ENCODE data around the gene TBC1D23.
"Not testable (repeated sequence)": the region's sequence is repeated elsewhere in the genome, so short reads cannot be mapped to it uniquely, and the experiment has no call there.

Gene TBC1D23

GRCh38 chr3:100256731-100257151 lies 4.1 kb upstream of the TBC1D23 start:
- no peak for DNase-seq (ENCODE audit: low read depth in 2 of 2)

DNA sequence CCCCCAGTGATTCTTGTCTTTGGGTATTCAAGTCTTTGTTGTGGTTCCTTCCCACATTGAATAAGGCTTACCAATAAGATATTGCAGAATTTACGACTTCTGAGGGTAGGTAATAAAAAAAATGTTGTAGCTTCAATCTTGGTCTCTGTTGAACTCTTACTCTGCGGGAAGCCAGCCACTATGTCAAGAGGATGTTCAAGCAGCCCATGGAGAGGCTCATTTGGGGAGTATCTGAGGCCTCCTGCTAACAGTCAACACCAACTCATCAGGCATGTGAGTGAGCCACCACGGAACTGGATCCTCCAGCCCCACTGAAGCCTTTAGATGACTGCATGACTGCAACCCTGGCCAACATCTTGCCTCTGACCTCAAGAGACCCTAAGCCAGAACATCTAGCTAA lies 3.2 kb upstream of the TBC1D23 start:
- DNase-seq (ENCODE audit: low read depth in 2 of 2) = no peak

DNA sequence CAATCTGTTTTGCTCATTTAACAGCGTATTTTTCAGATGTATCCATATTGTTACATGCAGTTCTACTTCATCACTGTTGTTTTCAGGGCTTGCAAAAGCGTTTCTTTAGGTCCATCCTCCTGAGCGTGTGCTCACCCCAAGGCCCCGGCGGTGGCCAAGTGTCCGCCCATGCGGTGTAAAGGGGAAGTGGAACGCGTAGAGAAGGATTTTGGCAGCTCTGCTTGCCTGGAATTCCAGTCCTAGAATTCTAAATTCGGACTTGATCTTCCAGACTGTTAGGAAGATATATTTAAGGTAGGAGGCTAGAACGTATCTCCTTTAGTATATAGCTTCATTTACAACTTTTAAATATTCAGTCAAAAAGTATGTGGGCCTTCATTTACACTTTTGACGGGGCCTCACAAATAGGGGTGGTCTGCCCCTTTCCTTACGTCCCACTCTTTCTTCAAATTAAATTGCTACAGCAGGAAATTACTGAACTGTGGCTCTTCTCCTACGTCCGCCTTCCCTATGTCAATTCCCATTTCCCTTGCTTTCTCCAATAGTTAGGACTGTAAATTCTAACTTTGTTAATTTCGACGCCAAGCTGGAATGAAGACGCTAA lies 609 bp upstream of the TBC1D23 start:
- DNase-seq (ENCODE audit: low read depth in 2 of 2) = no peak

DNA sequence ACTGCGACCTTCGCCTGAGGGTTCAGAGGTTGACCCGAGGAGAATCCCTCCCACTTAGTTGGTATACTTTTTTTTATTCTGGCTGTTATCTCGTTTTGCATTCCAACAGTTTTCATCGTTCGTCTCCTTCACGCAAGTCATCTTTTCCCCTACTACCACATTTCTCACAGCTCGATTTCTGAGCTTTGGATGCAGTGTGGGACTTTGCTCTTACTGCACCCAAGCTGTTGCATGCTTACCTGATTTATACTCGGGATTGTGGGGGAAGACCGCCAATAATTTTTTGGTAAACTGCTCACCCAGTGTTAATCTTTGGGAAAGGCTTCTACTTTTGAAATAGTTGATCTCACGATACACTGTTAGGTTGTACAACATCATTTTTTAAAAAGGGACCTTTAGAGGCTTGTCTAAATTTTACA lies 702 bp downstream of the TBC1D23 start:
- no peak for DNase-seq (ENCODE audit: low read depth in 2 of 2)

- DNase-seq (ENCODE audit: low read depth in 2 of 2) = not testable (repeated sequence)
These were observed 2.1 kb downstream of the TBC1D23 start for GRCh38 chr3:100262925-100263324.

DNA sequence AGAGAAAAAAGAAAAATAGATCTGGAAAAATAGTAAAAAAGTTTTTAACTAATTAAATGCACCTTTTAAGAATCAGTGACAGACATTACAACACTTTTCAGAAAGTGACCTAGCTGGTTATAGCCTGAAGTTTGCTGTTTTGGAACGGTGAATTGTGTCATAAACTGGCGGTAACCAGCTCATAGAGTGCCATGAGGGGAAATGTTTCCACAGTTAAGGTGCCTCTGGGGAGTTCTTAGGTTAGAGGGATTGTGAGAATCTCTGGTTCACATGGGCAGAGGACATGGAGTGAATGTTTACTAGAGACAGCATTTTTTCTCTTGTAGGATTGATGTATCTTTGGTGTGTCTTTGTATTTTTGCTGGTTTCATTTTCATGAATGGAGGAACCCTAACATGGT lies 2.8 kb downstream of the TBC1D23 start:
- DNase-seq (ENCODE audit: low read depth in 2 of 2) = no peak

DNA sequence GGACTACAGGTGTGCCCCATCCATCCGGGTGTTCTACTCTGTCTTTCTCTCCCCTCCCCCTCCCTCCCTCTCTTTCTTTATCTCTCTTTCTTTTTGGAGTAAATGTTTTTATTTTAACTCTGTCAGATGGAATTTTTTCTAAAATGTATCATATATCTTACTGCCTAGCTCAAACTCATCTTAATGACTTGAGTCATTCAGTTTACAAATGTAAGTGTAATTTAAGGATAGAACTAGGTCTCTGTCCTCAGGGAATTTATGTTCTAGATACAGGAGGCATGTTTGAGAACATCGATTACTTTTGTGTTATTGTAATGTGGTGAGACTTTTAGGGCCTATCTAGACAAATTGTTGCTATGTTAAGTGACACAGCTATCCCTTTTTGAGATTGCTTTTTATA lies 3.5 kb downstream of the TBC1D23 start:
- no peak for DNase-seq (ENCODE audit: low read depth in 2 of 2)

DNA sequence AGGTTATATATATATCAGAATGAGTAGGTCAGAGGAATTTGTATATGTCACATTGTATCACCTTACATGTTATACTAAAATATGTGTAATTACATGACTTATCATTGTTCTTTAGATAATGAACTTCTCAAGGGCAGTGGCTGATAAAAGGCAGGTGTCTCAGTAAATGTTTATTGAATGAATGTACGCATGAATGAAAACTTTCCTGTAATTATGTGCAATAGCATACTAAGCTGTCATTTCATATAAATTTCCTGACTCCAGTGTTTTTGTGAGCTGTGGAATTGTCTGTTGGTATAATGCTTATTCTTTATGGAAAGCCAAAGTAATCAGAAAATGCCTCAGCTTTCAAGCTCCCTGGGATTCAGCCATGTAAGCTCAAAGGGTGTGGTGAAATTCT lies 4.2 kb downstream of the TBC1D23 start:
- no peak for DNase-seq (ENCODE audit: low read depth in 2 of 2)

DNA sequence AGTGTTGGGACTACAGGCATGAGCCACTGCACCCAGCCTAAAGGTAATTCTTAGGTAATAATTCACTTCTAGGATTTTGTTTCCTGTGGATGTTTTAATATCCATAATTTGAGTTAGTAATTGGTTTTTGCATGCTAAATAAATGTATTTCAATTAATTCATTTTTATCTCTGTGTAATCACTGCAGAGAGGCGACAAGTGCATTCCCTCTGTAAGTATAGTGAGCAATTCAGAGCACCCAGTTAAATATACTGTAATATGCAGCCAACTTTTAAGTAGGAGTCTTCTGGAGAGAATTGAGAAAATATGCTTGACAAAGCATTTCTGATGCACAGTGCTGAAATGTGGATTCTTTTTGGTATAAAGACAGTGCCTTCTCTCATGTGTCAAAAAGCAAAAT lies 5.7 kb downstream of the TBC1D23 start:
- no peak for DNase-seq (ENCODE audit: low read depth in 2 of 2)

- DNase-seq (ENCODE audit: low read depth in 2 of 2) = no peak
These were observed 7.4 kb downstream of the TBC1D23 start for GRCh38 chr3:100268156-100268555.

DNA sequence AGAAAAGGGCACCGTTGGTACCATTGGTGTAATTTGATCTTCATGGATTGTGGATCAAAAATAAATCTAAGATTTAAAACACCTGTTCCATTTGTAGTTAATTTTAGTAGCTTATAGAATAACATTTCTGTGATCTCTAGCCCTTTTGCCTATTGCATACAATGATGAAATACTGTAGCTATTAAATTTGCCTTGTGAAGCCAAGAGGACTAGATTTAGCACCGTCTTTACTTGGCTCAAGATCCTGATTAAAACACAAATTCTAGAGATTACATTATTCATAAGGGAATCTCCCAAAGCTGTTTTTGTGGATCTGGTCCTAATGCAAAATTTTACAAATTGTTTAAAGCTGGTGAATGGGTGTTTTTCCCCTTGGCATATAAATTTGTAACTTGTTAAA lies 8.2 kb downstream of the TBC1D23 start:
- no peak for DNase-seq (ENCODE audit: low read depth in 2 of 2)

- no peak for DNase-seq (ENCODE audit: low read depth in 2 of 2)
These were observed 8.8 kb downstream of the TBC1D23 start for GRCh38 chr3:100269410-100270214.

DNA sequence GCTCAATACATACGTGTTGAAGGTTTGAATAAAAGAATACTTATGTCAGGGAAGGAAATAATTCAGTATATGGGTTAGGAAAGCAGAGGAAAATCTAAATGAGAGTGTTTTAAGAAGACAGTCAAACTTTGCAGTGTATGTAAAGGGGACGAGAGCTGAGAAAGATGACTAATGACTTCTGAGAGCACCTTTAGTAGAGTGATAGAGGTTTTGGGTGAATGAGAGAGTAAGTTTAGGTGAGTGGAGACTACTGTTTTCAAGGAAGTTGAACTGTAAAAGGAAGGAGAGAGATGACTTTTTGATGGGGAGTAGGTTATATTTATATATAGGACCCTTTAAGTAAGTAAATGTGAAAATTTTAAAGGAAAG lies 9.4 kb downstream of the TBC1D23 start:
- DNase-seq (ENCODE audit: low read depth in 2 of 2) = no peak

DNA sequence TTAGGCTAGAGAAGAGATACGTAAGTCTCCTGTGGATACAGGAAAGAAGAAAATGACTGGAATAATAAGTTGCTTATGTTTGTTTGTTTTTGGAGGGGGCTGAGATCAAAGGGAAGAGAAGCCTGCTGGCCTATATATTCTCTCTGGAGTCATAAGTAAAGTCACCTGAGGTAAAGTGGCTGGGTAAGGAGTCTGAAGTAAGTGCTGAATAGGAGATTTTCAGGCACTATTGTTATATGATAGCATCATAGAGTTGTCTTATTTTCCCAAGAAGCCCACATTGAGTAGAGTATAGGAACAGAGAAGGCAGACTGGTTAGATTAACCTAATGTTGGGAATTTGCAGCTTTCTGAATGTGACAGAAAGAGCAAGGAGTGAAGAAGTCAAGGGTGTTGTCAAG lies 10.7 kb downstream of the TBC1D23 start:
- no peak for DNase-seq (ENCODE audit: low read depth in 2 of 2)

DNA sequence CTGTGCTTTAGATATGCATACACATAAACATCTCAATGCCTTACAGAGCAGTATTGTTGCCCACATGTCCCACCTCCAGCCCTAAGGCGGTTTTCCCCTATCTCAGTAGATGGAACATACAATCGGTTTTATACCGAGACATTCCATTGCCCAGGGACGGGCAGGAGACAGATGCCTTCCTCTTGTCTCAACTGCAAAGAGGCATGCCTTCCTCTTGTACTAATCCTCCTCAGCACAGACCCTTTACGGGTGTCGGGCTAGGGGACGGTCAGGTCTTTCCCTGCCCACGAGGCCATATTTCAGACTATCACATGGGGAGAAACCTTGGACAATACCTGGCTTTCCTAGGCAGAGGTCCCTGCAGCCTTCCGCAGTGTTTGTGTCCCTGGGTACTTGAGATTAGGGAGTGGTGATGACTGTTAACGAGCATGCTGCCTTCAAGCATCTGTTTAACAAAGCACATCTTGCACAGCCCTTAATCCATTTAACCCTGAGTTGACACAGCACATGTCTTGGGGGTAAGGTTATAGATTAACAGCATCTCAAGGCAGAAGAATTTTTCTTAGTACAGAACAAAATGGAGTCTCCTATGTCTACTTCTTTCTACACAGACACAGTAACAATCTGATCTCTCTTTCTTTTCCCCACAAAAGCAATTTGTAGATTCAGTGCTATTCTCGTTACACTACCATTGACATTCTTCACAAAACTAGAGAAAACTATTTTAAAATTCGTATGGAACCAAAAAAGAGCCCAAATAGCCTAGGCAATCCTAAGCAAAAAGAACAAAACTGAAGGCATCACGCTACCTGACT lies 12.2 kb downstream of the TBC1D23 start:
- not testable (repeated sequence) for DNase-seq (ENCODE audit: low read depth in 2 of 2)

DNA sequence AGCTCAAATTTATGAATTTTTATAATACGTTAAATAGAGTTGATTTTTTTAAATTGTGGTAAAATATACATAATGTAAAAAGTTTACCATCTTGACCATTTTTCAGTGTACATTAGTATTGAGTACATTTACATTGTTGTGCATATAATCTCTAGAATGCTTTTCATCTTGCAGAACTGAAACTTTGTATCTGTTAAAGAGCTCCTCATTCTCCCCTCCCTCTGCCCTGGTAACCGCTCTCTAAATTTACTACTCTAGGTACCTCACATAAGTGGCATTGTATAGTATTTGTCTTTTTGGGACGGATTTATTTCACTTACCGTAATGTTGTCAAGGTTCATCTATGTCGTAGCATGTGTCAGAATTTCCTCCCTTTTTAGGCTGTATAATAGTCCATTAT lies 13.6 kb downstream of the TBC1D23 start:
- DNase-seq (ENCODE audit: low read depth in 2 of 2) = no peak

- no peak for DNase-seq (ENCODE audit: low read depth in 2 of 2)
These were observed 16.5 kb downstream of the TBC1D23 start for GRCh38 chr3:100277255-100277800.

DNA sequence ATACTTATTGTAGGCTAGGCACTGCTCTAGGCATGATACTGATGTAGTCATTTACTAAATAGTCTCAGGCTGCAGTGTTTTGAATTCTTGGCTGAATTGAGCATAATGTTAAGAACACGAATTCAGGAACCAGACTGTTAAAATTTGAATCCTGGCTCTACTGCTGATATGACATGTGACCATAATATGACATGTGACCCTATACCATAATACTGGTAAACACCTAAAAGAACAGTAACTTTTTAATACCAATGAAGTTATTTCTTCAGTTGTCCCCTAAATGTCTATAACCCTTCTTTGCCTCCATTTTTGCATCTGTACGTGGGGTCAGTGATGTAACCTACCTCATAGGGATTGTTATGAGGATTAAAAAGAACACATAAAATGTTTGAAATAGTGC lies 18.1 kb downstream of the TBC1D23 start:
- DNase-seq (ENCODE audit: low read depth in 2 of 2) = no peak

- no peak for DNase-seq (ENCODE audit: low read depth in 2 of 2)
These were observed 27.6 kb downstream of the TBC1D23 start for GRCh38 chr3:100288288-100288894.

- DNase-seq (ENCODE audit: low read depth in 2 of 2) = no peak
These were observed 28.5 kb downstream of the TBC1D23 start for GRCh38 chr3:100289339-100289738.

DNA sequence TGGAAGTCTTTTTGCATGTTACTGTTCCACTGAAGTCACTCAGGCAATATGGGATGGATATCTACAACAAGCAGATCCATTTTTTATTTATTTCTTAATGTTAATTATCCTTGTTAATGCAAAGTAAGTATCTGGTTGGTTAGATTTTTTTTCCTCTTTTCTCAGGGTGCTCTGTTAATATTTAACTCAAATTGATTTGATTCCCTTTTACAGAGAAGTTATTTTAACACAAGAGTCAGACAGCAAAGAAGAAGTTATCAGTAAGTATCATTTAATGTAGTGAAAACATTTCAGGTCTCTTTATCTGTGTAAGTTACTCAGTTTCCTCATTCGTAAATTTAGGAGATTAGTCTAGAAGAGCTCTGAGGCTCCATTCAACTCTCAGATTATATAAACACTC lies 34.3 kb downstream of the TBC1D23 start:
- no peak for DNase-seq (ENCODE audit: low read depth in 2 of 2)

DNA sequence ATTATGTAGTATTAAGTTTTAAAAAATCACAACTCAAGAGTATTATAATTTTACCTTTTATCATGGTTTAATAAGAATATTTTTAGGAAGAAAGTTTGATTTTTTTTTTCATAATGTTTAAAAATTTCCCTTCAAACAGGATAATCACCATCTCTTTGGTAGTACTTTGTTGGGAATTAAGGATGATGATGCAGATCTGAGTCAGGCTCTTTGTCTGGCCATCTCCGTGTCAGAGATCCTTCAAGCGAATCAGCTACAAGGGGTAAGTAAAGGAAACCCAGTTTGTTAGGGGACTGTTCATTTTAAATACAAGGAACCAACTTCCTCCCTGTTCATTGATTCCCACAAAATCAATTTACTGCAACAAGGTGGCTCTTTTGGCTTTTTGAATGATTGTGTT lies 37.0 kb downstream of the TBC1D23 start:
- no peak for DNase-seq (ENCODE audit: low read depth in 2 of 2)
